Epithelial cell of proximal tubule (primary cell): Measurements from ENCODE around the gene SLC9B1. TPM values are rescaled to one million over a fixed set of nuclear protein-coding genes. Genes with fewer than 3 reads are reported as not detected.
A peak's percentile ranks its signal among the peaks of the same experiment; 100 is the strongest.

Experiments used
- DNase-seq: peaks from one replicate; pipeline ENCODE4 v3.0.0-alpha.2; 2011; ENCODE audit warnings: low read depth
- H3K4me3 ChIP-seq: 2 replicates; pipeline ENCODE4 v1.5.1; 2011; ENCODE audit warnings: low read depth, mild to moderate bottlenecking, low read length
- CTCF ChIP-seq: conservative IDR thresholded peaks from 2 replicates; pipeline ENCODE4 v1.5.1; 2012; ENCODE audit warnings: low read depth, mild to moderate bottlenecking, low read length
- total RNA-seq: library from RNA; depleted of rRNA; stranded (reverse); fragments of >200 nt; gene quantifications from 2 replicates; pipeline ENCODE4 v1.2.3, GENCODE V29; 2015

SLC9B1 gene
- total RNA-seq, 1 donor from 2014 or later, result 1.1 TPM

DNA sequence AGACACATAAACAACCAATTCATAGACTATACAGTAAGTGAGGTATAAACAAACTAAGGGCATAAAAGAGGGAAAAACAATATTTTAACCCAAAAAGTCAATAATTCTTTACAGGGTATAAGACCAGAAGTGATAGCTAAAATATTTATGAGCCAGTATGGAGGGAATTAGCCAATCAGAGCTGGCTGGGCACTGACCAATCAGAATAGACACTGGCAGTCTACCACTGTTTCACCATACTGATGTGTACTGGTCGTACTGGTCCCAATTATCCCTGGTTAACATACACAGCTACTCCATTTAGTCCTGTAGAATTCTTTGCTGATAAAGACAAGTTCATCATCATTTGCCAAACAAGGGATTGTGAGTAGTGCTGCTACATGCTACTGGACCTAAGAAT lies 9.8 kb upstream of the SLC9B1 start:
- TF ChIP-seq CTCF, result no peak
- no peak for DNase-seq
- no peak overlapping the region for H3K4me3 ChIP-seq

DNA sequence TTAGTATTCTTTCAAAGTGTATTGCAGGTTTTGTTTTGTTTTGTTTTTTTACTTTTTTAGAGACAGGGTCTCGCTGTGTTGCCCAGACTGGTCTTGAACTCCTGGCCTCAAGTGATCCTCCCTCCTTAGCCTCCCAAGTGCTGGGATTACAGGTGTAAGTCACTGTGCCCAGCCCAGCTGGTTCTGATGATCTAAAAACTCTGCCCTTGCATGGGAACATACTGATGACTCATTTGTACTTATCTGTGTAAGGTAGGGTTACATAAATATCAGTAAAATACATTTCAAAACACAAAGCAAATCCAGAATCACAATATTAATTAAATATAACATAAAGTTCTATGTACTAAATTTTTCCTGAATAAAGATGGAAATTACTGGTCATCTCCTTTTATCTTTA lies 7.4 kb upstream of the SLC9B1 start:
- DNase-seq, result no peak
- TF ChIP-seq CTCF, result no peak
- no peak overlapping the region for H3K4me3 ChIP-seq

GRCh38 chr4:103024996-103025395 lies 5.5 kb upstream of the SLC9B1 start:
- DNase-seq, result no peak
- no peak overlapping the region for H3K4me3 ChIP-seq
- TF ChIP-seq CTCF, result no peak

DNA sequence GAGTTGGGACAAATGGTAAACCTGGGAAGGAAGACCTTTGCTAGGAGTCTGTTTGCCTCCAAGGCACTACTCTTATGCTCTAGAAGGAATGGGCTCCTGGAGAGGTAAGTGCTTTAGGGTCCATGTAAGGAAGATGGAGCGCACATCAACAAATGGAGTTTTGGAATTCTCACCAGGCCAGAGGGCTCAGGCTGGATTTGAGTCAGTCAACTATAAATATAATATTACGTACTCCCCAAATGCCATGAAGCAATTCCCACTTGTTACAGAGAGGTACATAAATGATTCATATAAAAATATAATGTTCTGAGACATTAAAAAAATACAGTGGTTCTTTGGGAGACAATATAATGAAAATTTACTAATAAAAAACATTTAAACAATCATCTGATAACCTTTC lies 1.6 kb upstream of the SLC9B1 start:
- DNase-seq, result no peak
- no peak for TF ChIP-seq CTCF
- no peak overlapping the region for H3K4me3 ChIP-seq

- no peak for TF ChIP-seq CTCF
- DNase-seq, result no peak
These were observed 856 bp downstream of the SLC9B1 start for GRCh38 chr4:103018391-103019307.

DNA sequence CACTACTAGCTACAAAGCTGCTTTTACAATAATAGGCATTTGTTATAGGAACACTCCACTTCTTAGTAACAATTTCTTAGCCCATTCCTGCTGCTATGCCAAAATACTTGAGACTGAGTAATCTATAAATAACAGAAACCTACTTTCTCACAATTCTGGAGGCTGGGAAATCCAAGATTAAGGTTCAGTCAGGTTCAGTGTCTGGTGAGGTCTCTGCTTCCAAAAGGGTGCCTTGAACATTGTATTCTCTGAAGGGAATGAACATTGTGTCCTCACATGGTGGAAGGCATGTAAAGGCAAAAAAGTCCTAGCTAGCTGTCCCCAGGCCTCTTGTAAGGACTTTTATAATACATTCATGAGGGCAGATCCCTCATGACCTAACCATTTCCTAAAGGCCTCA lies 7.0 kb downstream of the SLC9B1 start:
- H3K4me3 ChIP-seq, result no peak overlapping the region
- no peak for DNase-seq
- TF ChIP-seq CTCF, result no peak

More at GRCh38 chr4:103018391-103019307, 856 bp downstream of the SLC9B1 start:
- H3K4me3 ChIP-seq, result peak overlapping the region; percentile 59

DNA sequence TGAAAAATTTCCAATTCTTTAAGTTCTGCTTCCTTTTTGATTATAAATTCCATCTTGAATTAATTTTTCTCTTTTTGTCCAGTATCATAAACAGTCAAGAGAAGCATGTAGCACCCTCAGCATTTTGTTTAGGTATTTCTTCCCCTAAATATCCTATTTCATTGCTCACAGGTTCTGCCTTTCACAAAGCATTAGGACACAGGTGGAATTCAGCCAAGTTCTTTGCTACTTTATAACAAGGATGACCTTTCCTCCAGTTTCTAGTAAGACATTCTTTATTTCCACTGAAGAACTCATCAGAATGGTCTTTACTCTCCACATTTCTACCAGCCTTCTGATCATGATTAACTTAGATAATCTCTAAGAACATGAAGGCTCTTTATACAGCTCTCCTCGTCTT lies 7.4 kb downstream of the SLC9B1 start:
- H3K4me3 ChIP-seq, result no peak overlapping the region
- TF ChIP-seq CTCF, result no peak
- DNase-seq, result peak; percentile 83
